CD4-positive, CD25-positive, alpha-beta regulatory T cell (primary cell): Measurements from ENCODE around the gene MYO15A. TPM values are rescaled to one million over a fixed set of nuclear protein-coding genes. Genes with fewer than 3 reads are reported as not detected.

Experiments
- ATAC-seq, 2 donors: fragments of 150-1000 bp; cut with Tn5 transposase; one replicate each; pipeline ENCODE4 v1.10.0; 2021; ENCODE audit warnings: low read depth in 2 of 2, moderate number of reproducible peaks in 2 of 2, moderate library complexity in 1 of 2
- DNase-seq, 3 donors: peaks; one replicate each; pipeline versions ENCODE4 v3.0.0 to v3.0.0-alpha.2; 2012 to 2022; ENCODE audit warnings: mixed read lengths in 1 of 3
- H3K27ac ChIP-seq: one replicate; pipeline ENCODE4 v1.7.0; 2013; ENCODE audit warnings: mild to moderate bottlenecking, low read length; ENCODE audit not compliant: insufficient read depth, poor library complexity, severe bottlenecking
- H3K27me3 ChIP-seq: one replicate; pipeline ENCODE4 v1.7.0; 2013; ENCODE audit warnings: low read length; ENCODE audit not compliant: control insufficient read depth, insufficient read depth
- H3K36me3 ChIP-seq: one replicate; pipeline ENCODE4 v1.7.0; 2013; ENCODE audit warnings: mild to moderate bottlenecking, low read length, moderate library complexity; ENCODE audit not compliant: control insufficient read depth, insufficient read depth
- H3K4me1 ChIP-seq: 2 replicates; pipeline ENCODE4 v1.7.0; 2013; ENCODE audit warnings: mild to moderate bottlenecking, low read length; ENCODE audit not compliant: insufficient read depth, control insufficient read depth, poor library complexity, severe bottlenecking
- H3K4me3 ChIP-seq: one replicate; pipeline ENCODE4 v1.7.0; 2013; ENCODE audit warnings: low read depth, mild to moderate bottlenecking, low read length, moderate library complexity
- H3K9me3 ChIP-seq, 2 experiments: 1 replicate in 1 of 2; 2 replicates in 1 of 2; pipeline ENCODE4 v1.7.0; 2013; ENCODE audit warnings: low read length in 2 of 2, mild to moderate bottlenecking in 1 of 2, moderate library complexity in 1 of 2; ENCODE audit not compliant: control insufficient read depth in 2 of 2
- H3K27ac Mint-ChIP-seq, 3 donors: one replicate each; pipeline ENCODE4 v1.8.0; 2020 to 2022; ENCODE audit warnings: mild to moderate bottlenecking in 3 of 3, mixed read lengths in 3 of 3, moderate library complexity in 2 of 3
- H3K27me3 Mint-ChIP-seq: one replicate; pipeline ENCODE4 v1.8.0; 2022; ENCODE audit warnings: mild to moderate bottlenecking, mixed read lengths
- H3K36me3 Mint-ChIP-seq: one replicate; pipeline ENCODE4 v1.8.0; 2020; ENCODE audit warnings: mixed read lengths
- H3K4me1 Mint-ChIP-seq, 4 donors: one replicate each; pipeline ENCODE4 v1.8.0; 2020 to 2022; ENCODE audit warnings: mixed read lengths in 4 of 4, mild to moderate bottlenecking in 1 of 4
- H3K4me3 Mint-ChIP-seq, 4 donors: one replicate each; pipeline ENCODE4 v1.8.0; 2020 to 2022; ENCODE audit warnings: mild to moderate bottlenecking in 4 of 4, mixed read lengths in 4 of 4, moderate library complexity in 3 of 4
- H3K9me3 Mint-ChIP-seq, 7 donors: one replicate each; pipeline ENCODE4 v1.8.0; 2020 to 2022; ENCODE audit warnings: mixed read lengths in 7 of 7, mild to moderate bottlenecking in 3 of 7, moderate library complexity in 2 of 7
- polyA plus RNA-seq, 4 donors: library from polyadenylated mRNA; unstranded; fragments of 300-500 nt; fragmentation: Illumina TruSeq; gene quantifications; one replicate each; pipeline ENCODE4 v1.2.3, GENCODE V29; 2021
- total RNA-seq: library from RNA; stranded (reverse); gene quantifications from one replicate; pipeline ENCODE4 v1.2.3, GENCODE V29; 2022

Gene MYO15A
- total and polyA plus RNA-seq, 5 donors from 2014 or later = 0.19 to 0.81 (median 0.30) TPM; not detected in 1

DNA sequence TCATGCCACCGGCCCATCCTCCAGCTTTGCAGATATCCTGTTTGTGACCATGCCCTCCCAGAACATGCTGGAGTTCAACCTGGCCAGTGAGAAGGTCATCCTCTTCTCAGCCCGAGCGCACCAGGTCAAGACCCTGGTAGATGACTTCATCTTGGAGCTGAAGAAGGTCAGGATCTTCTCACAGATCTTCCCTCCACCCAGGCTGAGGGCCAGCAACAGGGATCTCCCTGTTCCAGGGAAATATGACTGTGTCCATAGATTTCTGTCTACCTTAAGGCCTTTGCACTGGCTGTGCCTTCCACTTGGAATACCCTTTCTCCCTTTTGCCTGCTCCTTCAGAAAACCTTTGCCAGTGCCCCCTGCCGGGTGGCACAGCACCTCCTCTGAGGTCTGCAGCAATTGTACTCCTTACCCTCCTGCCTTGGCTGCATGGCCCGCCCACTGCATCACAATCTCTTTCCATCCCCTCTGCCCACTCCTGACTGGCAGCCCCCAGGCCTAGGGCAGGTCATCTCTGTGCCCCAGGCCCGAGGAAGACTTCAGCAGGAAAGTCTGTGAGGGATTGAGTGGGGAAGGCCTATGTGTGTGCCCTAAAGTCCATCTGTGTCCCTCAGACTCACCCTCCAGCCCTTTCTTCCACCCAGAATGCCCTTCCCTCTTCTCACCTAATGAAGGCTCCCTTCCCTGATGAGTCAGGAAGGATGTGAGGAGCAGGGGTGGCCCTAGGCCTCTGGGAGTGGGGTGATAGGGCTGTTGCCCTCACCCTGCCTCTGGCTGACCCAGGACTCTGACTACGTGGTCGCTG lies 47.8 kb downstream of the MYO15A start:
- H3K9me3 Mint-ChIP-seq = no peaks in the 10 kb centered on the region
- H3K27ac Mint-ChIP-seq = peak overlapping the region in 1 of 3 donors; percentile 44
- ATAC-seq (no peak), DNase-seq (no peak)
- H3K27me3 Mint-ChIP-seq = no peaks in the 10 kb centered on the region
- Histone ChIP-seq H3K9me3 (no peaks in the 10 kb centered on the region), H3K36me3 (no peaks in the 10 kb centered on the region), H3K4me3 (no peak overlapping the region), H3K4me1 (peaks cover 14% of the 10 kb centered on the region), H3K27me3 (no peaks in the 10 kb centered on the region), H3K27ac (no peak overlapping the region)
- H3K36me3 Mint-ChIP-seq = no peaks in the 10 kb centered on the region
- peak overlapping the region in 2 of 4 donors; percentile 15 to 27 for H3K4me3 Mint-ChIP-seq
- peaks cover 0 to 32% (median 11%) of the 10 kb centered on the region in 4 donors for H3K4me1 Mint-ChIP-seq

DNA sequence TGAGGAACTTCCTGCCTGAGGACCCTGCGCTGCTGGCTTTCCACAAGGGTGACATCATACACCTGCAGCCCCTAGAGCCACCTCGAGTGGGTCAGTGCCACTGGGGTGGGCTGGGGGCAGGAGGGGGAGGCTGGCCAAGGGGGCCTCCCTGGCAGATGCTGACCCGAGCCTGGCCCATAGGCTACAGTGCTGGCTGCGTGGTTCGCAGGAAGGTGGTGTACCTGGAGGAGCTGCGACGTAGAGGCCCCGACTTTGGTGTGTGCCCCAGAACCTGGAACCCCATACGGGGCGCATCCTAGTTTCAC lies 48.4 kb downstream of the MYO15A start:
- H3K27ac ChIP-seq = no peak overlapping the region
- no peak overlapping the region for H3K4me3 Mint-ChIP-seq
- H3K27me3 Mint-ChIP-seq = no peaks in the 10 kb centered on the region
- no peak for DNase-seq
- no peak overlapping the region for H3K27ac Mint-ChIP-seq
- no peak overlapping the region for H3K4me3 ChIP-seq
- H3K9me3 ChIP-seq = no peaks in the 10 kb centered on the region
- no peaks in the 10 kb centered on the region for H3K36me3 Mint-ChIP-seq
- H3K4me1 Mint-ChIP-seq = peaks cover 0 to 32% (median 11%) of the 10 kb centered on the region in 4 donors
- no peaks in the 10 kb centered on the region for H3K36me3 ChIP-seq
- peaks cover 14% of the 10 kb centered on the region for H3K4me1 ChIP-seq
- no peak for ATAC-seq
- no peaks in the 10 kb centered on the region for H3K9me3 Mint-ChIP-seq
- no peaks in the 10 kb centered on the region for H3K27me3 ChIP-seq

DNA sequence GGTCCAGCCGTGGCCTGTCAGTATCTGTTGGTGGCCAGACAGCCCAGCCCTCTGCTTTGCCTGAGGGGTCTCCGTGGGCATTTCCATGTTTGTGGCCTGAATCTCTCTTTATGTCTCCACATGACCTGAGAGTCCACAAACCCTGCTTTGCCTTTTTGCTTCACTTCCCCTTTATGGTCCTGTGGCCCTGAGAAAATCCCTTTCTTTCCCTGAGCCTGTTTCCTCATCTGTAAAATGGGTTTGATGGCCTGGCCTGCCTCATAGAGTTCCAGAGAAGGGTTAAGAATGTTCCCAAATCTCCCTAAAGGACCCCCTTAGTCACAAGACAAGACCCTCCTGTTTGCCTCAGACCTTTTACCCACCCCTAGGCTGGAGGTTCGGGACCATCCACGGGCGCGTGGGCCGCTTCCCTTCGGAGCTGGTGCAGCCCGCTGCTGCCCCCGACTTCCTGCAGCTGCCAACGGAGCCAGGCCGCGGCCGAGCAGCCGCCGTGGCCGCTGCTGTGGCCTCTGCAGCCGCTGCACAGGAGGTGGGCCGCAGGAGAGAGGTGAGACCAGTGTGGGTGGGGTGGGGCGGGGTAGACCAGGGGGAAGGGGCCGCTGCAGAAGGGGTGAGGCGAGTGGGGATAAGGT lies 48.9 kb downstream of the MYO15A start:
- H3K4me3 ChIP-seq = no peak overlapping the region
- Mint-ChIP-seq H3K27me3 (no peaks in the 10 kb centered on the region), H3K4me3 (peak overlapping the region in 2 of 4 donors; percentile 10 to 88)

DNA sequence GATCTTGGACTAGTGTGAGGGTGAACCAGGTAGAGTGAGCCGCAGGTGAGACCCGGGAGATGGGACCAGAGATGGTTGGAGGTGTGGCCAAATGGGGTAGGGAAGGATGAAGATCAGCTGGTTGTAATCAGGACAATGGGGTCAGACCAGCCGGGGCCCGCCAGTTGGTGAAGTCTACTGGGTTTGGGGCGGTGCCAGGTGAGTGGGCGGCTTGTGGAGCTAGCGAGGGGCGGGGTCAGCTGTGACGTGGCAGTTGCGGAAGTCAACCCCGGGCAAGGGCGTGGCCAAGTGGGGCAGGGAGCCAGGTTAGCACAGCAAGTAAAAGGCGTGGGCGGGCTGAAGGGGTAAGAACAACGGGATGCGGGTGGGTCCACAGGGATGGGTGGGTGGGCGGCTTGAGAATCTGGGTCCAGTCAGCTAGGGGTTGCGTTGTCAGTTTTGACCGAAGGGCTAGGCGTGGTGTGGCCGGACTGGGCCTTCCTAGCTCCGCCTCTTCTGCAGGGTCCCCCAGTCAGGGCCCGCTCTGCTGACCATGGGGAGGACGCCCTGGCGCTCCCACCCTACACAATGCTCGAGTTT lies 49.6 kb downstream of the MYO15A start:
- Histone ChIP-seq H3K27ac (peak overlapping the region; percentile 38), H3K4me3 (peak overlapping the region; percentile 37), H3K4me1 (peaks cover 14% of the 10 kb centered on the region), H3K36me3 (no peaks in the 10 kb centered on the region), H3K9me3 (no peaks in the 10 kb centered on the region), H3K27me3 (no peaks in the 10 kb centered on the region)
- Mint-ChIP-seq H3K9me3 (no peaks in the 10 kb centered on the region), H3K27me3 (no peaks in the 10 kb centered on the region), H3K27ac (peak overlapping the region in 2 of 3 donors; percentile 91 to 96), H3K4me3 (peak overlapping the region; percentile 43 to 92 (median 88)), H3K4me1 (peaks cover 0 to 25% (median 9%) of the 10 kb centered on the region in 4 donors), H3K36me3 (no peaks in the 10 kb centered on the region)
- ATAC-seq (peak; percentile 86), DNase-seq (peak; percentile 87 to 93 (median 91))

More for the DNA sequence above, 48.9 kb downstream of the MYO15A start:
- Histone ChIP-seq H3K9me3 (no peaks in the 10 kb centered on the region), H3K27ac (peak overlapping the region; percentile 38), H3K4me1 (peaks cover 14% of the 10 kb centered on the region), H3K27me3 (no peaks in the 10 kb centered on the region), H3K36me3 (no peaks in the 10 kb centered on the region)
- DNase-seq = no peak
- peaks cover 0 to 31% (median 11%) of the 10 kb centered on the region in 4 donors for H3K4me1 Mint-ChIP-seq
- peak overlapping the region in 1 of 3 donors; percentile 91 for H3K27ac Mint-ChIP-seq
- ATAC-seq = no peak
- H3K36me3 Mint-ChIP-seq = no peaks in the 10 kb centered on the region
- no peaks in the 10 kb centered on the region for H3K9me3 Mint-ChIP-seq

DNA sequence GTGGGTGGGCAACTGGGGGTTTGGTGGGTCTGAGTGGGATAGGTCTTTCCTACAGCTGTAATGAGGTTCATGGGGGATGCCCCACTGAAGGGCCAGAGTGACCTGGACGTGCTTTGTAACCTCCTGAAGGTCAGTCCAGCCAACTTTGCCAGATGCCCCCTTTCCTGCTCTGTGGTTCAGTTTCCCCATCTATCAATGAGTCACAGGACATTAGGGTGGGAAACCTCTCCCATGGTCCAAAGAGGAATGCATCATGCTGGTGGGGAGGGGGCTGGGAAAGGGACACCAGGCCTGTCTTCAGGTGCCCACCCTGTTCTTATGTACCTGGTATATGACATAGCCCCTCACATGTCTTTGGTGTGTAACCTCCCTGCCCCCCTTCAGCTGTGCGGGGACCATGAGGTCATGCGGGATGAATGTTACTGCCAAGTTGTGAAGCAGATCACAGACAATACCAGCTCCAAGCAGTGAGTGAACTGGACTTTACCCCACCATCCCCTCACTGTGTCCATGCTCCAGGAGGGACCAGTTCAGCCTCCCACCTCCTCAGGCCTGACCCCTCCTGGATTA lies 51.1 kb downstream of the MYO15A start:
- H3K36me3 Mint-ChIP-seq = no peaks in the 10 kb centered on the region
- DNase-seq (no peak), ATAC-seq (no peak)
- no peaks in the 10 kb centered on the region for H3K9me3 ChIP-seq
- H3K4me3 Mint-ChIP-seq = peak overlapping the region in 3 of 4 donors; percentile 7 to 72 (median 64)
- H3K36me3 ChIP-seq = no peaks in the 10 kb centered on the region
- H3K27me3 Mint-ChIP-seq = no peaks in the 10 kb centered on the region
- no peak overlapping the region for H3K27ac ChIP-seq
- H3K4me1 Mint-ChIP-seq = peaks cover 0 to 16% (median 7%) of the 10 kb centered on the region in 4 donors
- peak overlapping the region; percentile 55 to 91 (median 72) for H3K27ac Mint-ChIP-seq
- H3K9me3 Mint-ChIP-seq = no peaks in the 10 kb centered on the region
- no peak overlapping the region for H3K4me3 ChIP-seq
- H3K27me3 ChIP-seq = no peaks in the 10 kb centered on the region
- H3K4me1 ChIP-seq = peaks cover 9% of the 10 kb centered on the region

DNA sequence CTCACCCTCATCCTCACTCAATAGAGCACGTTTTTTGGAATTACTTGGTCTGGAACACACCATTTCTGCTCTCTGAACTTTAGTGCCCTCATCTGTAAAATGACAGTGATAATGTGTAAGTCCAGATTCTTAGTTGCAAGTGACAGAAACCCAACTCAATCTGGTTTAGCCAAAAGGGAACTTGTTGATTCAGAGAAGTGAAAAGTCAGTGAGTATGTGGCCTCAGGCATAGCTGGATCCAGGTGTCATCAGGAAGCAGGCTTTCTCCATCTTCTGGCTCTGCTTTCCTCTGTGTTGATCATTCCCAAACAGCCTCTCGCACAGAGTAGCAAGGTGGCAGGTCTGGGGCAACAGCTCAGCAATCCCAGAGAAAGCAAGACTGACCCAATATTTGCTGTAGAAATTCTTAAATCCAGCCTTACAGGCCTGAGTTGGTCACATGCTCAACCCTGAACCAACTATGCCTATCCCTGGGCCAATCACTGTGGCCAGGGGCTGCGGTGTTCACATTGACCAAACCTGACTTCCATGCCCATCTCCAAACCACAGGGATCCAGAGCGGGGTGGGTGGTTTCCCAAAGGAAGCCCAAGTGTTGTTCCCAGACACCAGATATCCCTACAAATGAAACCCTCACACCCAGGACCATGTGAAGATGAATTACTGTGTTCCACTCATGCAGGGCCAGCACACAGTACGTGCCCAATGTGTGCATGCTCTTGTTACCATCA lies 51.7 kb downstream of the MYO15A start:
- H3K4me1 ChIP-seq = peaks cover 9% of the 10 kb centered on the region
- no peaks in the 10 kb centered on the region for H3K9me3 ChIP-seq
- Mint-ChIP-seq H3K4me3 (peak overlapping the region in 3 of 4 donors; percentile 64 to 72 (median 69)), H3K27me3 (no peaks in the 10 kb centered on the region), H3K9me3 (no peaks in the 10 kb centered on the region), H3K4me1 (peaks cover 0 to 13% (median 7%) of the 10 kb centered on the region in 4 donors), H3K36me3 (no peaks in the 10 kb centered on the region), H3K27ac (peak overlapping the region; percentile 55 to 84 (median 72))
- no peak for DNase-seq
- H3K27ac ChIP-seq = no peak overlapping the region
- no peak for ATAC-seq
- no peak overlapping the region for H3K4me3 ChIP-seq
- no peaks in the 10 kb centered on the region for H3K36me3 ChIP-seq
- no peaks in the 10 kb centered on the region for H3K27me3 ChIP-seq
